Left lung (tissue), 10 donors: ENCODE results near the gene AMOTL1. TPM values are rescaled to one million over a fixed set of nuclear protein-coding genes. Genes with fewer than 3 reads are reported as not detected.

ENCODE experiments used
- ATAC-seq: fragments of 200-7000 bp; cut with Tn5 transposase; one replicate; pipeline ENCODE4 v1.9.1; 2020; ENCODE audit warnings: moderate library complexity
- DNase-seq, 4 donors: peaks; one replicate each; pipeline ENCODE4 v3.0.0-alpha.2; 2013 to 2020
- H3K27ac ChIP-seq, 2 donors: fragments of 200-600 bp; sonication (generic) in 1 of 2; one replicate each; pipeline versions ENCODE4 v1.5.0 to v1.8.0; 2020 to 2021
- H3K27me3 ChIP-seq, 2 donors: fragments of 200-600 bp; sonication (generic) in 1 of 2; one replicate each; pipeline versions ENCODE4 v1.5.0 to v1.8.0; 2020 to 2021
- H3K36me3 ChIP-seq, 2 donors: fragments of 200-600 bp; sonication (generic) in 1 of 2; one replicate each; pipeline versions ENCODE4 v1.5.0 to v1.8.0; 2020 to 2021
- H3K4me1 ChIP-seq, 2 donors: fragments of 200-600 bp; one replicate each; pipeline ENCODE4 v1.8.0; 2021
- H3K4me3 ChIP-seq, 2 donors: fragments of 200-600 bp; sonication (generic) in 1 of 2; one replicate each; pipeline versions ENCODE4 v1.5.0 to v1.8.0; 2020 to 2021; ENCODE audit warnings: mild to moderate bottlenecking in 1 of 2
- H3K9me3 ChIP-seq, 2 donors: fragments of 200-600 bp; sonication (generic) in 1 of 2; one replicate each; pipeline versions ENCODE4 v1.5.0 to v1.8.0; 2020 to 2021
- CTCF ChIP-seq, 2 donors: fragments of 200-600 bp; sonication (generic) in 1 of 2; IDR thresholded peaks; one replicate each; pipeline versions ENCODE4 v1.5.0 to v1.8.0; 2021; ENCODE audit warnings: antibody characterized with exemption in 2 of 2
- intact Hi-C, 2 donors: fragments of 100-400 bp; cut with DNase I; formaldehyde crosslinking; loops; one replicate each; pipeline versions ENCODE4 v1.11.2 to v1.14.2; 2022
- polyA plus RNA-seq, 6 donors: library from polyadenylated mRNA; unstranded; fragments of 120-200 nt; gene quantifications; one replicate each; pipeline ENCODE4 v1.2.1, GENCODE V29; 2013; ENCODE audit not compliant: insufficient read length in 6 of 6
- total RNA-seq, 2 donors: library from RNA; stranded (reverse); fragmentation: NEBNext Ultra II Directional; extraction: Animal tissue kit (Norgen Biotek cat#: 25700); gene quantifications; one replicate each; pipeline ENCODE4 v1.2.1, GENCODE V29; 2021
- donor health status: DM: no; HTN: yes; CAD: no.
- donor health status: DM: no; HTN: no; CAD: no.

The AMOTL1 gene
- total and polyA plus RNA-seq, 8 donors: 42.7 to 67.9 (median 55.5) TPM

DNA sequence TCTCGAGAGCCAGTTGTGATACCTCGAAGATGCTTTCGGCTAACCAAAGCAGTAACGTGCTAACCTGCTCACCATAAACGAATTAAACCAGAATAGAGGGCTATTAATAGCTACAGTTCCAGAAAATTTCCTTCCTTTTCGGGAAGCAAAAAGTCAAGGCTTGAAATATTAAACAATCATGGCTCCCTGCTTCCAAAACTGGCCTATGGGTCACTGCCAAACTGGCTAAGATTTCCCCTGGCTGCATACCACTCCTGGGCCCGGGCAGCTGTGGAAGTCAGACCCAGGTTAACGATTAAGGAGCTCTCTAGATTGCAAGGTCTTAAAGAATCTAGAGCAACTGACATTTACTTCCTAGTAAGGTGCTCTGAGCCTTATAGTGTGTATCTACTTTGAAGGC is 1.7 kb downstream of the AMOTL1 start:
- Histone ChIP-seq H3K27me3 (peaks cover 0 to 25% of the 10 kb centered on the region in 2 donors), H3K36me3 (no peaks in the 10 kb centered on the region), H3K27ac (peak overlapping the region; percentile 93 to 94), H3K9me3 (no peaks in the 10 kb centered on the region), H3K4me1 (peaks cover 10 to 33% of the 10 kb centered on the region in 2 donors), H3K4me3 (peak overlapping the region; percentile 75 to 82)
- intact Hi-C loops: loop anchor here in 1 of 2 donors (10.0 kb wide), 1 partner anchor 145 kb away; no protein-coding TSS in a partner anchor
- ATAC-seq: peak; percentile 11
- no peak for TF ChIP-seq CTCF (IDR thresholded peaks at IDR 0.05)
- DNase-seq: peak in 3 of 4 donors; percentile 34 to 44 (median 43)

DNA sequence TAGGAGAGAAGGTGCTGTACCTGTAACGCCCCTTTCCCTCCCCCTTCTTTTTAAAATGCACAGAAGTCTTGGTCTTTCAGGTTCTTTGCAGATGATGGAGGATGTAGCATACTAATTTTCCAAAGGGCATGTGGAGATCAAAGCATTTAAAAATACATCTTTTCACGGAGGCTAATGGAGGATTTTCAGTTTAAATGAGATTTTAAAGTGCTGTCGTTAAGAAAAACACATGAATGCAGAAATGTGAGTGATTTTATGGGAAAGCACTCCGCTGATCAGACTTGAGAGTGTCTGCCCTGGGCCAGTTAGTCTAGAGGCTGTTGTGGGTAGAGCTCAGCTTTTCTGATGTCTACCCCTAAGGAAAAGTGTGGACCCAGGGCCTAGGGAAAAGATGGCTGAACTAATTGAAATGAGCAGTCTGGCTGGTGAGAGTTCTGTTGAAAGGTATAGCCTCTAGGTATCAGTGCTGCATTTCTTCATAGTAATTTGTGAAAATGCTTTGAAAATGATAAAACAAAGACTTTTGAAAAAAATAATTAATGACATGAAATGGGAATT is 2.5 kb downstream of the AMOTL1 start:
- ATAC-seq: no peak
- peaks cover 10 to 34% of the 10 kb centered on the region in 2 donors for H3K4me1 ChIP-seq
- H3K4me3 ChIP-seq: peak overlapping the region in 1 of 2 donors; percentile 82
- no peaks in the 10 kb centered on the region for H3K9me3 ChIP-seq
- TF ChIP-seq CTCF (IDR thresholded peaks at IDR 0.05): no peak
- H3K27ac ChIP-seq: peak overlapping the region in 1 of 2 donors; percentile 18
- intact Hi-C loops: no loop called here
- H3K27me3 ChIP-seq: peaks cover 0 to 25% of the 10 kb centered on the region in 2 donors
- no peak for DNase-seq
- H3K36me3 ChIP-seq: no peaks in the 10 kb centered on the region

DNA sequence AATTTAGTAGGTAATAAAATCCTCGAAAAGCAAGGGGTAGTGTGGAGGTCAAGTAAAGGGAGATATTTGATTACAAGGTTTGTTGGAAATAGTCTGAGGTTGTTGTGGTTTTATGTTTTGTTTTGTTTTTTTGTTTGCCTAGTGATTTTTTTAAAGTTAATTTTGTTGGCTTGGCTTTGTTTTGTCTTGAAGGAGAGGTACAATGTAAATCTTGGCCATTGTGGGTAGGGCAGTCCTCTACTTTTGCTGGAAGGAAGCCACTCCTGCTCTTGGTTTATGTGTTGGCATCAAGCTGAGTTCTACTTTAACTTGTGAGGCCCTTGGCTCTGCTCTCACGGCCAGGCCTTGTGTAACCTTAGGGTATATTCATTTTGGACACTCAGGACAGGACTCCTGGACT is 3.2 kb downstream of the AMOTL1 start:
- intact Hi-C loops: no loop called here
- DNase-seq (no peak), ATAC-seq (no peak)
- peaks cover 0 to 25% of the 10 kb centered on the region in 2 donors for H3K27me3 ChIP-seq
- no peak for TF ChIP-seq CTCF (IDR thresholded peaks at IDR 0.05)
- H3K36me3 ChIP-seq: no peaks in the 10 kb centered on the region
- no peak overlapping the region for H3K4me3 ChIP-seq
- H3K4me1 ChIP-seq: peaks cover 15 to 42% of the 10 kb centered on the region in 2 donors
- H3K9me3 ChIP-seq: no peaks in the 10 kb centered on the region
- H3K27ac ChIP-seq: peak overlapping the region in 1 of 2 donors; percentile 18

DNA sequence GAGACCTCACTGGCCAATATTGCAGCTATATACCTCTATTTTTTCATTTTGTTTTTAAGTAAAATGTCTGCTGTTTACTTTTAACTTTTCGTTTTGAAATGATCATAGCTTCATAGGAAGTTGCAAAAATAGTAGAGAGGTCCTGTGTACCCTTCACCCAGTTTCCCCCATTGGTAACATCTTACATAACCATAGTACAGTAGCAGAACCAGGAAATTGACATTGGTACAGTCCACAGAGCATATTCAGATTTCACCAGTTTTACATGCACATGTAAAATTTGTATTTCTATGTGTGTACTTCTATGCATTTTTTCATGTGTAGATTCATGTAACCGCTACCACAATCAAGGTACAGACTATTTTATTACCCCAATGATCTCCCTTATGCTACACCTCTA is 3.8 kb downstream of the AMOTL1 start:
- no peak for TF ChIP-seq CTCF (IDR thresholded peaks at IDR 0.05)

DNA sequence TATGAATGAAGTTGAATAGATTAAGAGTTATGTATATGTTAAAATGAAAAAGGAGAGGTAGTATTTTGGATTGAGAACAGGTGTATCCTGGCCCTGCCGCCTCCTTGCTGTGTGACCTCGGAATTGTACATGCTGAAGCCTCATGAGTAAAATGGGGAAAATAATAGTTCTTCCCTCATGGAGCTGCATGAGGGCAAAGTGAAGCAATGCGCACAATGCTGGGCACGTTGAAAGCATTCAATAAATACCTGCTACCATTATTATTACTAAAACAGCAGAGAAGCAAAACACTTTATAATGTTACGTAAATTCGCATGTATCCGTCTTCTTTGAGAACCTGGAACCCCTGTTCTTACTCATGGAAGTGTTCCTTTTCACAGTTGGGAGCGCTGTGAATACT is 5.7 kb downstream of the AMOTL1 start:
- H3K27me3 ChIP-seq: peaks cover 0 to 8% of the 10 kb centered on the region in 2 donors
- H3K36me3 ChIP-seq: no peaks in the 10 kb centered on the region
- H3K27ac ChIP-seq: no peak overlapping the region
- ATAC-seq (no peak), DNase-seq (no peak)
- TF ChIP-seq CTCF (IDR thresholded peaks at IDR 0.05): no peak
- intact Hi-C loops: no loop called here
- no peak overlapping the region for H3K4me3 ChIP-seq
- no peaks in the 10 kb centered on the region for H3K9me3 ChIP-seq
- H3K4me1 ChIP-seq: peaks cover 21 to 40% of the 10 kb centered on the region in 2 donors

More for the DNA sequence above, 3.8 kb downstream of the AMOTL1 start:
- Histone ChIP-seq H3K4me1 (peaks cover 20 to 45% of the 10 kb centered on the region in 2 donors), H3K9me3 (no peaks in the 10 kb centered on the region), H3K27ac (no peak overlapping the region), H3K36me3 (no peaks in the 10 kb centered on the region), H3K27me3 (peaks cover 0 to 25% of the 10 kb centered on the region in 2 donors), H3K4me3 (no peak overlapping the region)
- DNase-seq (no peak), ATAC-seq (no peak)
- intact Hi-C loops: no loop called here
